Hypothalamus (tissue), 51 donors: ENCODE data around the gene CREB5.
A peak's percentile ranks its signal among the peaks of the same experiment; 100 is the strongest.

Experiments
- DNase-seq, 51 donors: peaks; one replicate each; lab custom pipeline; 2025; lab: John Stamatoyannopoulos, UW

CREB5 gene

GRCh38 chr7:28830846-28831245 lies 418.5 kb downstream of the CREB5 start:
- DNase-seq, result no peak

GRCh38 chr7:28832669-28833068 lies 420.4 kb downstream of the CREB5 start:
- DNase-seq, result no peak

GRCh38 chr7:28835800-28836199 lies 423.5 kb downstream of the CREB5 start:
- no peak for DNase-seq

GRCh38 chr7:28836716-28837115 lies 424.4 kb downstream of the CREB5 start:
- no peak for DNase-seq

GRCh38 chr7:28837216-28837615 lies 424.9 kb downstream of the CREB5 start:
- DNase-seq, result no peak

- peak in 1 of 51 donors; percentile 4 for DNase-seq
Observed at GRCh38 chr7:28840592-28840995, 428.3 kb downstream of the CREB5 start.

- DNase-seq, result no peak
Observed at GRCh38 chr7:28841766-28842165, 429.4 kb downstream of the CREB5 start.

GRCh38 chr7:28842769-28843295 lies 430.5 kb downstream of the CREB5 start:
- no peak for DNase-seq

- no peak for DNase-seq
Observed at GRCh38 chr7:28845106-28845505, 432.8 kb downstream of the CREB5 start.

- no peak for DNase-seq
Observed at GRCh38 chr7:28847176-28847575, 434.9 kb downstream of the CREB5 start.

GRCh38 chr7:28847681-28848080 lies 435.4 kb downstream of the CREB5 start:
- no peak for DNase-seq

GRCh38 chr7:28848906-28849305 lies 436.6 kb downstream of the CREB5 start:
- DNase-seq, result no peak

GRCh38 chr7:28850699-28851098 lies 438.4 kb downstream of the CREB5 start:
- DNase-seq, result no peak

- no peak for DNase-seq
Observed at GRCh38 chr7:28853150-28853549, 440.8 kb downstream of the CREB5 start.

- peak; percentile 19 to 90 (median 69) for DNase-seq
Observed at GRCh38 chr7:28853834-28854749, 441.8 kb downstream of the CREB5 start.

- no peak for DNase-seq
Observed at GRCh38 chr7:28854750-28855074, 442.4 kb downstream of the CREB5 start.

GRCh38 chr7:28855538-28856217 lies 443.4 kb downstream of the CREB5 start:
- no peak for DNase-seq

GRCh38 chr7:28856656-28857055 lies 444.3 kb downstream of the CREB5 start:
- DNase-seq, result no peak

GRCh38 chr7:28858206-28858605 lies 445.9 kb downstream of the CREB5 start:
- DNase-seq, result no peak

- no peak for DNase-seq
Observed at GRCh38 chr7:28858895-28859294, 446.6 kb downstream of the CREB5 start.

- no peak for DNase-seq
Observed at GRCh38 chr7:28861825-28862224, 449.5 kb downstream of the CREB5 start.
